ENCODE results near the gene COL11A1. TPM values are rescaled to one million over a fixed set of nuclear protein-coding genes. Genes with fewer than 3 reads are reported as not detected.

Gene COL11A1
- total and polyA plus RNA-seq, 9 of the 15 experiments (the other 6 are each of a cell fraction or from before 2014, with no cell fraction given), result 0.07 TPM; not detected in 8

GRCh38 chr1:103146166-103146565 lies 37.8 kb upstream of the COL11A1 start (continued):
- TF ChIP-seq TSHZ1 (CRISPR knock-in tag; IDR thresholded peaks at IDR 0.05) (no peak), MED1 (CRISPR knock-in tag; IDR thresholded peaks at IDR 0.05; ENCODE audit: borderline replicate concordance) (no peak), TEAD1 (CRISPR knock-in tag; IDR thresholded peaks at IDR 0.05) (no peak)

GRCh38 chr1:103145449-103145848 lies 37.1 kb upstream of the COL11A1 start:
- DNase-seq (ENCODE audit: extremely low read depth in 1 of 4, low spot score in 3 of 4) (no peak), FAIRE-seq (no peak), ATAC-seq (no peak)
- intact Hi-C loops (cut with micrococcal nuclease) (no loop called here), in situ Hi-C loops (cut with MboI) (no loop called here)
- no peak overlapping the region for H3K27ac ChIP-seq (ENCODE audit: extremely low read depth, low read depth, low read length)
- H3K4me3 ChIP-seq, result no peak overlapping the region
- CTCF ChIA-PET (ENCODE audit: low intra/inter-chr PET ratio), result no interaction called here
- no peak overlapping the region for H3K4me2 ChIP-seq (ENCODE audit: insufficient read depth, low read length)
- no peak overlapping the region for H3K9ac ChIP-seq (ENCODE audit: insufficient read depth in 1 of 2, low read depth in 2 of 2, low read length in 2 of 2)
- H2AFZ ChIP-seq (ENCODE audit: low read depth, low read length), result no peak overlapping the region
- TF ChIP-seq HLTF (IDR thresholded peaks at IDR 0.05), result no peak
- TF ChIP-seq TCFL5 (CRISPR knock-in tag; conservative IDR thresholded peaks at IDR 0.05), result no peak
- TF ChIP-seq, protein P1, sequence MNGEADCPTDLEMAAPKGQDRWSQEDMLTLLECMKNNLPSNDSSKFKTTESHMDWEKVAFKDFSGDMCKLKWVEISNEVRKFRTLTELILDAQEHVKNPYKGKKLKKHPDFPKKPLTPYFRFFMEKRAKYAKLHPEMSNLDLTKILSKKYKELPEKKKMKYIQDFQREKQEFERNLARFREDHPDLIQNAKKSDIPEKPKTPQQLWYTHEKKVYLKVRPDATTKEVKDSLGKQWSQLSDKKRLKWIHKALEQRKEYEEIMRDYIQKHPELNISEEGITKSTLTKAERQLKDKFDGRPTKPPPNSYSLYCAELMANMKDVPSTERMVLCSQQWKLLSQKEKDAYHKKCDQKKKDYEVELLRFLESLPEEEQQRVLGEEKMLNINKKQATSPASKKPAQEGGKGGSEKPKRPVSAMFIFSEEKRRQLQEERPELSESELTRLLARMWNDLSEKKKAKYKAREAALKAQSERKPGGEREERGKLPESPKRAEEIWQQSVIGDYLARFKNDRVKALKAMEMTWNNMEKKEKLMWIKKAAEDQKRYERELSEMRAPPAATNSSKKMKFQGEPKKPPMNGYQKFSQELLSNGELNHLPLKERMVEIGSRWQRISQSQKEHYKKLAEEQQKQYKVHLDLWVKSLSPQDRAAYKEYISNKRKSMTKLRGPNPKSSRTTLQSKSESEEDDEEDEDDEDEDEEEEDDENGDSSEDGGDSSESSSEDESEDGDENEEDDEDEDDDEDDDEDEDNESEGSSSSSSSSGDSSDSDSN (IDR thresholded peaks at IDR 0.05; ENCODE audit: borderline replicate concordance in 1 of 2, low read depth in 2 of 2, low read length in 2 of 2), result no peak
- TF ChIP-seq RBBP5 (IDR thresholded peaks at IDR 0.05; ENCODE audit: borderline replicate concordance, insufficient read depth, low read length, poor library complexity, severe bottlenecking), result no peak
- no peak for TF ChIP-seq ZNF717 (CRISPR knock-in tag; IDR thresholded peaks at IDR 0.05)
- no peak for TF ChIP-seq ZNF197 (CRISPR knock-in tag; IDR thresholded peaks at IDR 0.05; ENCODE audit: low read depth)
- no peak for TF ChIP-seq HDAC8 (tag; IDR thresholded peaks at IDR 0.05)
- TF ChIP-seq ZNF699 (CRISPR knock-in tag; IDR thresholded peaks at IDR 0.05; ENCODE audit: insufficient replicate concordance), result no peak
- no peak for TF ChIP-seq ZNF431 (CRISPR knock-in tag; IDR thresholded peaks at IDR 0.05)
- H3K9me3 ChIP-seq (replicated peaks; ENCODE audit: control insufficient read depth, insufficient read depth, low read depth, low read length), result no peaks in the 10 kb centered on the region
- no peaks in the 10 kb centered on the region for H3K27me3 ChIP-seq (ENCODE audit: control insufficient read depth in 2 of 2, insufficient read depth in 2 of 2, low read length in 2 of 2)
- no peaks in the 10 kb centered on the region for H4K20me1 ChIP-seq (replicated peaks; ENCODE audit: control insufficient read depth, insufficient read depth, low read length)
- H3K9me1 ChIP-seq (ENCODE audit: control insufficient read depth, insufficient read depth, low read length), result no peaks in the 10 kb centered on the region
- H3K36me3 ChIP-seq (ENCODE audit: control insufficient read depth, insufficient read depth, low read length), result no peaks in the 10 kb centered on the region
- BruUV-seq (replicated peaks), result no TSS peak
- no peaks in the 10 kb centered on the region for H3K79me2 ChIP-seq (ENCODE audit: control insufficient read depth, insufficient read depth, low read length)
- POLR2A ChIA-PET, result no interaction called here
- H3K4me1 ChIP-seq (replicated peaks in 1 of 2; ENCODE audit: control insufficient read depth in 2 of 2, insufficient read depth in 2 of 2, low read length in 2 of 2), result no peaks in the 10 kb centered on the region
- WGBS (ENCODE audit: insufficient coverage, low coverage, missing lambda C conversion rate), result 0% methylated on average over 1 of the region's 1 CpG
